Neuronal stem cell (in vitro differentiated cells): ENCODE data around the gene TP53RK.

Experiments
- DNase-seq: peaks from one replicate; pipeline ENCODE4 v3.0.0-alpha.2; 2013; ENCODE audit warnings: low spot score
- H2AFZ ChIP-seq: one replicate; pipeline ENCODE4 v1.6.1; 2013; ENCODE audit warnings: mild to moderate bottlenecking, low read length, inconsistent platforms
- H2AK5ac ChIP-seq: 2 replicates; pipeline ENCODE4 v1.6.1; 2013; ENCODE audit warnings: low read depth, mild to moderate bottlenecking, inconsistent platforms, low read length, moderate library complexity, mixed read lengths
- H2BK120ac ChIP-seq: 2 replicates; pipeline ENCODE4 v1.6.1; 2013; ENCODE audit warnings: low read depth, mild to moderate bottlenecking, inconsistent platforms, low read length, moderate library complexity, mixed read lengths
- H2BK12ac ChIP-seq: one replicate; pipeline ENCODE4 v1.6.1; 2013; ENCODE audit warnings: low read length, inconsistent platforms
- H2BK15ac ChIP-seq: 2 replicates; pipeline ENCODE4 v1.6.1; 2013; ENCODE audit warnings: mild to moderate bottlenecking, low read length, inconsistent platforms, mixed read lengths
- H2BK5ac ChIP-seq: one replicate; pipeline ENCODE4 v1.6.1; 2013; ENCODE audit warnings: inconsistent platforms, mild to moderate bottlenecking, low read length, moderate library complexity
- H3K14ac ChIP-seq: one replicate; pipeline ENCODE4 v1.6.1; 2013; ENCODE audit warnings: low read length, inconsistent platforms
- H3K18ac ChIP-seq: 2 replicates; pipeline ENCODE4 v1.6.1; 2013; ENCODE audit warnings: low read length, inconsistent platforms
- H3K23ac ChIP-seq: 2 replicates; pipeline ENCODE4 v1.6.1; 2013; ENCODE audit warnings: low read depth, mild to moderate bottlenecking, mixed read lengths, low read length, inconsistent platforms; ENCODE audit not compliant: poor library complexity
- H3K27ac ChIP-seq: replicated peaks from 3 replicates; pipeline ENCODE4 v1.5.1; 2013; ENCODE audit warnings: low read length, inconsistent platforms
- H3K27me3 ChIP-seq, 3 experiments: 2 replicates each; pipeline ENCODE4 v1.6.1; 2013; ENCODE audit warnings: low read length in 3 of 3, mild to moderate bottlenecking in 2 of 3, inconsistent platforms in 1 of 3, low read depth in 1 of 3, mixed read lengths in 1 of 3, moderate library complexity in 1 of 3; ENCODE audit not compliant: control insufficient read depth in 3 of 3, insufficient read depth in 3 of 3
- H3K36me3 ChIP-seq, 2 donors: replicated peaks in 1 of 2; 2 replicates each; pipeline ENCODE4 v1.6.1; 2013; ENCODE audit warnings: low read length in 2 of 2; ENCODE audit not compliant: control insufficient read depth in 2 of 2, insufficient read depth in 2 of 2
- H3K4ac ChIP-seq: 2 replicates; pipeline ENCODE4 v1.6.1; 2013; ENCODE audit warnings: inconsistent platforms, mild to moderate bottlenecking, low read length, moderate library complexity
- H3K4me1 ChIP-seq, 2 donors: 1 replicate in 1 of 2; 2 replicates in 1 of 2; pipeline ENCODE4 v1.6.1; 2013; ENCODE audit warnings: low read length in 2 of 2, low read depth in 1 of 2; ENCODE audit not compliant: control insufficient read depth in 2 of 2, insufficient read depth in 1 of 2
- H3K4me2 ChIP-seq: one replicate; pipeline ENCODE4 v1.6.1; 2013; ENCODE audit warnings: mild to moderate bottlenecking, low read length, inconsistent platforms; ENCODE audit not compliant: insufficient read depth, poor library complexity, severe bottlenecking
- H3K4me3 ChIP-seq, 2 donors: 2 replicates each; pipeline ENCODE4 v1.5.1; 2013; ENCODE audit warnings: low read length in 2 of 2, mild to moderate bottlenecking in 2 of 2, inconsistent platforms in 1 of 2, moderate library complexity in 1 of 2
- H3K79me1 ChIP-seq: one replicate; pipeline ENCODE4 v1.6.1; 2013; ENCODE audit warnings: low read depth, mild to moderate bottlenecking, inconsistent platforms, low read length, moderate library complexity
- H3K9ac ChIP-seq: one replicate; pipeline ENCODE4 v1.6.1; 2013; ENCODE audit warnings: mild to moderate bottlenecking, low read depth, low read length, inconsistent platforms; ENCODE audit not compliant: poor library complexity
- H3K9me3 ChIP-seq, 2 donors: replicated peaks in 1 of 2; 2 replicates each; pipeline versions ENCODE3 to v1.6.1; 2013; ENCODE audit warnings: low read length in 2 of 2, mild to moderate bottlenecking in 2 of 2, inconsistent platforms in 1 of 2, low read depth in 1 of 2, mixed read lengths in 1 of 2, moderate library complexity in 1 of 2; ENCODE audit not compliant: control insufficient read depth in 2 of 2, insufficient read depth in 1 of 2
- H4K8ac ChIP-seq: one replicate; pipeline ENCODE4 v1.6.1; 2013; ENCODE audit warnings: low read depth, mild to moderate bottlenecking, inconsistent platforms, low read length, moderate library complexity
- H4K91ac ChIP-seq: one replicate; pipeline ENCODE4 v1.6.1; 2013; ENCODE audit warnings: low read length, low read depth, mild to moderate bottlenecking, inconsistent platforms; ENCODE audit not compliant: poor library complexity
- WGBS, 2 donors: extraction: QIAGEN DNeasy Blood & Tissue Kit; methylation state at CpG; one replicate each; pipeline ENCODE4 v1.1.7; 2013; ENCODE audit warnings: missing lambda C conversion rate in 2 of 2, mixed read lengths in 1 of 2; ENCODE audit not compliant: insufficient read length in 2 of 2, insufficient replicate concordance in 1 of 2; ENCODE audit errors: extremely low coverage in 2 of 2; 5-methylcytosine and 5-hydroxymethylcytosine counted together

Gene TP53RK

GRCh38 chr20:46640536-46641311, 48.5 kb downstream of the TP53RK start:
- Histone ChIP-seq H3K4me1 (peaks cover 9 to 12% of the 10 kb centered on the region in 2 donors), H3K9ac (no peak overlapping the region), H2AK5ac (no peak overlapping the region), H3K4ac (no peak overlapping the region), H3K18ac (no peak overlapping the region), H3K23ac (no peak overlapping the region), H3K36me3 (no peaks in the 10 kb centered on the region), H2BK120ac (no peak overlapping the region), H2BK15ac (no peak overlapping the region), H3K4me3 (no peak overlapping the region), H3K79me1 (no peaks in the 10 kb centered on the region), H4K91ac (no peak overlapping the region), H3K14ac (no peak overlapping the region), H2AFZ (no peak overlapping the region), H3K27ac (no peak overlapping the region), H2BK12ac (no peak overlapping the region), H3K4me2 (no peak overlapping the region), H3K9me3 (no peaks in the 10 kb centered on the region), H3K27me3 (no peaks in the 10 kb centered on the region), H2BK5ac (no peak overlapping the region), H4K8ac (no peak overlapping the region)
- no CpG with 5 or more reads among the region's 14 CpGs for WGBS, 2 donors
- DNase-seq, result no peak

- no peaks in the 10 kb centered on the region for H3K9me3 ChIP-seq
- H2AFZ ChIP-seq, result no peak overlapping the region
- no peak overlapping the region for H3K27ac ChIP-seq
- H3K4ac ChIP-seq, result no peak overlapping the region
- H2AK5ac ChIP-seq, result no peak overlapping the region
- no peak overlapping the region for H3K4me3 ChIP-seq
- no peak overlapping the region for H2BK12ac ChIP-seq
- no peak overlapping the region for H2BK120ac ChIP-seq
- H3K36me3 ChIP-seq, result no peaks in the 10 kb centered on the region
- no peak for DNase-seq
- no peak overlapping the region for H2BK5ac ChIP-seq
- no peak overlapping the region for H3K4me2 ChIP-seq
- no peak overlapping the region for H3K14ac ChIP-seq
- H3K23ac ChIP-seq, result no peak overlapping the region
- WGBS, 2 donors, result no CpG with 5 or more reads among the region's 6 CpGs
- no peaks in the 10 kb centered on the region for H3K27me3 ChIP-seq
- H3K79me1 ChIP-seq, result no peaks in the 10 kb centered on the region
- H3K4me1 ChIP-seq, result peaks cover 9 to 17% of the 10 kb centered on the region in 2 donors
- H3K18ac ChIP-seq, result no peak overlapping the region
- no peak overlapping the region for H3K9ac ChIP-seq
- no peak overlapping the region for H4K91ac ChIP-seq
- H2BK15ac ChIP-seq, result no peak overlapping the region
- H4K8ac ChIP-seq, result no peak overlapping the region
These were observed 49.2 kb downstream of the TP53RK start for GRCh38 chr20:46640044-46640443.

GRCh38 chr20:46639587-46639986, 49.7 kb downstream of the TP53RK start:
- Histone ChIP-seq H3K27ac (no peak overlapping the region), H2BK12ac (no peak overlapping the region), H3K79me1 (no peaks in the 10 kb centered on the region), H3K4me2 (no peak overlapping the region), H3K9ac (no peak overlapping the region), H3K4ac (no peak overlapping the region), H3K18ac (no peak overlapping the region), H3K23ac (no peak overlapping the region), H2AK5ac (no peak overlapping the region), H2BK5ac (no peak overlapping the region), H2BK15ac (no peak overlapping the region), H3K14ac (no peak overlapping the region), H3K9me3 (no peaks in the 10 kb centered on the region), H3K4me1 (peaks cover 9 to 17% of the 10 kb centered on the region in 2 donors), H4K91ac (no peak overlapping the region), H2AFZ (no peak overlapping the region), H3K4me3 (no peak overlapping the region), H3K27me3 (no peaks in the 10 kb centered on the region), H3K36me3 (no peaks in the 10 kb centered on the region), H2BK120ac (no peak overlapping the region), H4K8ac (no peak overlapping the region)
- WGBS, 2 donors, result no CpG with 5 or more reads among the region's 3 CpGs
- DNase-seq, result no peak

GRCh38 chr20:46638898-46639274, 50.4 kb downstream of the TP53RK start:
- no peak overlapping the region for H3K23ac ChIP-seq
- DNase-seq, result no peak
- no peaks in the 10 kb centered on the region for H3K27me3 ChIP-seq
- no peak overlapping the region for H2BK120ac ChIP-seq
- no peak overlapping the region for H3K18ac ChIP-seq
- H3K4ac ChIP-seq, result no peak overlapping the region
- H3K79me1 ChIP-seq, result no peaks in the 10 kb centered on the region
- H4K8ac ChIP-seq, result no peak overlapping the region
- no peak overlapping the region for H2AK5ac ChIP-seq
- no peak overlapping the region for H4K91ac ChIP-seq
- H3K4me3 ChIP-seq, result no peak overlapping the region
- WGBS, 2 donors, result no CpG with 5 or more reads among the region's 4 CpGs
- H3K9ac ChIP-seq, result no peak overlapping the region
- no peak overlapping the region for H3K4me2 ChIP-seq
- peaks cover 9 to 17% of the 10 kb centered on the region in 2 donors for H3K4me1 ChIP-seq
- H2BK5ac ChIP-seq, result no peak overlapping the region
- no peak overlapping the region for H2BK15ac ChIP-seq
- no peak overlapping the region for H3K27ac ChIP-seq
- H3K36me3 ChIP-seq, result no peaks in the 10 kb centered on the region
- no peaks in the 10 kb centered on the region for H3K9me3 ChIP-seq
- no peak overlapping the region for H3K14ac ChIP-seq
- no peak overlapping the region for H2AFZ ChIP-seq
- H2BK12ac ChIP-seq, result no peak overlapping the region
